GM18873 (cell line): ENCODE results near the gene BCAS3.
"Not testable (repeated sequence)": the region's sequence is repeated elsewhere in the genome, so short reads cannot be mapped to it uniquely, and the experiment has no call there.

Source experiments
- ATAC-seq: cut with Tn5 transposase; IDR thresholded peaks from one replicate; pipeline ENCODE4 v1.9.1; 2021; ENCODE audit warnings: mild to moderate bottlenecking, moderate library complexity, moderate number of reproducible peaks; ENCODE audit not compliant: unreplicated experiment, low FRiP score

The BCAS3 gene

DNA sequence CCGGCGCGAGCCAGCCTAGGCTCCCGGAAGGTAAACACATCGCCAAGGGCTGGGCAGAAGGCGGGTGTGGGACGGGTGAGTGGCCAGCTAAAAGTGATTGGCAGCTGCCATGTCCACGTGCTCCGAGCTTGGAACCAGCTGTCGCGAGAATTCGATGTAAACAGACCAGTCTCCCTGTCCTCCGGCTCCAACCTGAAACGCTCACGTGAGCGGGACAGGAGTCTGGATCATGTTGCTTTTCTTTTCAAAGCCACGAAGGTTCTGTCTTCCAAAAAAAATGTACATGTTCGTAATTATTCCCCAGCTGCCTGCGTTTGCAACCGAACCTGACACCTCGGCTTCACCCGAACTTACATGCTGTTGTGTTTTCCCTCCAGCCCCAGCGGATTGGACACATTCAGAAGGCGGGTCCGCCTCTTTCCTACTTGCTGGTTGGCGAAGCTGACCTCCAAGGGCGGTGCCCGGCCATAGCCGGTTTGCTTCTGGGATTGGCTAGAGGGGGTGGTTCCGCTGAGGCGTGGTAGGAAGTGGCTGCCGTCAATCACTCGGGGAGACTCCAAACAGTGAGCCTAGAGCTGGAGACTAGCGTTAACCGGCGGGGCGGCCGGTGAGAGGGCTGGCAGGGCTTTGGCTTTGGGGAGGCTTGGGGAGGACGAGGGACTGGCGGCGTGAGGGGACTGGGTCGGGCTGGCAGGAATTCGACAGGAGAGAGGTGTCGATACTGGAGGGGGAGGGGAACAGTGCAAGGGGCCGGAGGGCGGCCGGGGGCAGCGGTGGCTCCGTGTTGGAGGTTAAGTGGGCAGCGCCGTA lies at the start of gene BCAS3:
Gene BCAS3, plus strand, starts transcription at position 544 of the 810 bp plus-strand sequence.
- peak; percentile 97 for ATAC-seq

DNA sequence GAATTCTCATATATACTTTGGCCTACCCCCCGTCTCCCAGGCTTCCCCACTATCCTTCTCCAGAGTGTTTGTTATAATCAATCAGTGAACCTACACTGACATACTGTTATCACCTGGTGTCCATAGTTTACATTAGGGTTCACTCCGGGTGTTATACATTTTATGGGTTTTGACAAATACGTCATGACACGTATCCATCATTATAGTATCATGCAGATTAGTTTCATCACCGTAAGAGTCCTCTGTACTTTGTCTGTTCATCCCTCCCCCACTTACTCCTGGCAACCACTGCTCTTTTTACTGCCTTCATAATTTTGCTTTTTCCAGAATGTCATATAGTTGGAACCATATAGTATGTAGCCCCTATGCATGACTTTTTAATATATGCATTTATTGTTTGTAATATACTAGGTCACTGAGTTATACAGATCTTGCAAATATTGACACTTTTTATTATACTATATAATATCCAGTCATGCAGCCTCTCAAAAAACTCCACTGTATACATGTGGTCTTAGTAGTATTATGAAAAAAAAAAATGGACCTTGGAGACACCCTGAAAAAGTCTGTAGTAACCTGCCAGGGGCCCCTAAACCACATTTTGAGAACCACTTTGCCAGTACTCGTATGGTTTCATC lies 49.3 kb upstream of the BCAS3 start:
- no peak for ATAC-seq

DNA sequence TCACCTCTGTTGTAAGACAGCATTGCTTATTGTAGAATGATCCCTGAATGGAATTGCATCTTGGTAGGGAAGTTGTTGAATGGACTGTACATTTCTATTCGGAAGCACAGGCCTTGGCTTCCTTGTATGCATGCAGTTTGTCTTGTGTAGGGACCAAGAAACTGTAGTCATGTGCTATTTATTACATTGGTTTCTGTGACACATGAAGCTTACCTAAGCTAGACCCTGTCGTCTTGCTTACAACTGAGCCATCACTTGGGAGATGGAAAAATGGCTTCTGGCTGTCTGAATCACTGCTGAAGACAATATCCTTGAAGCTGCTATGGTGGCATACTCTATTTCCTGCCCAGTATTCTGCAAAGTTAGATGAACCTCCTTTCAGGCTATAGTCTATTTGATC lies 48.5 kb upstream of the BCAS3 start:
- no peak for ATAC-seq

DNA sequence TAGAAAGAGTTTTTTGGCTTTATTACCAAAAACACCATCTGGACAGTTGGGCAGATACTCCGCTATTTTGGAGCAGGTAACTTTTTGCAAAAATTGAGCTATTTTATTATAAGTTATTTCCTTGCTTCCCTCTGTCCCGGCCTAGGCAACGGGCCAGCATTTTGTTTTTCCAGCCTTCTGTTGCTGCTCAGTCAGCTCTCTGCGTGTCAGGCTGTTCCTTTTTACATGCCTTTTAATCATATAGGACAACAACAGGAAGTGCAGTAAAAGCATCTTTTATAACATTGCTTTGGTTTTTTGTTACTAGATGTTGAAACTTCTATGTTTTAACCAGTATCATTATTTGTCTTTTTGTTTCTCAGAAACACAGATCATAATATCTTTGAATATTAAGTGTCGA lies 47.3 kb upstream of the BCAS3 start:
- no peak for ATAC-seq

DNA sequence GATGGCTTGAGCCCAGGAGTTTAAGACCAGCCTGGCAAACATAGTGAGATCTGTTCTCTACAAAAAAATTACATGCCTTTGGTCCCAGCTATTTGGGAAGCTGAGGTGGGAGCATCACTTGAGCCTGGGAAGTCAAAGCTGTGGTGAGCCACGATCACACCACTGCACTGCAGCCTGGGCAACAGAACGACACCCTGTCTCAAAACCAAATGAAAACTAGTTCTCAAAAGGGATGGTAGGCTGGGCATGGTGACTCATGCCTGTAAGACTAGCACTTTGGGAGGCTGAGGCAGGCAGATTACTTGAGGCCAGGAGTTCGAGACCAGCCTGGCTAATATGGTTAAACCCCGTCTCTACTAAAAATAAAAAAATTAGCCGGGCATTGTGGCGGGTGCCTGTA lies 46.5 kb upstream of the BCAS3 start:
- no peak for ATAC-seq

DNA sequence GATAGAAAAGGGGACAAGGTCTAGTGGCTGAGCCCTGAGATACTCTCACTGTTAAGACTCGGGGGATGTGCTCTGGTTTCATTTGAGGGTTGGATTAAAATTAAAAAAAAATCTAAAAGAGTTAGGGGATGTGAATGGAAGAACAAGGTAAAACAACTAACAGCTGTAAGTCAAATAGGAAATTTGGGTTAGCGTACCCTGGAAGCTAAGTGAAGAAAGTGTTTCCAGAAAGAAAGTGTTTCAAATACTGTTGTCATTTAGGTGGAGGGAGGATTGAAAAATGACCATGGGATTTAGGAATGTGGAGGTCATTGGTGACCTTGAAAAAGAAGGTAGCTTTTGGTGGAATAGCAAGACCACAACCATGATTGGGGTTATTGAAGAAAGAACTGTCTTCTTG lies 40.0 kb upstream of the BCAS3 start:
- no peak for ATAC-seq

DNA sequence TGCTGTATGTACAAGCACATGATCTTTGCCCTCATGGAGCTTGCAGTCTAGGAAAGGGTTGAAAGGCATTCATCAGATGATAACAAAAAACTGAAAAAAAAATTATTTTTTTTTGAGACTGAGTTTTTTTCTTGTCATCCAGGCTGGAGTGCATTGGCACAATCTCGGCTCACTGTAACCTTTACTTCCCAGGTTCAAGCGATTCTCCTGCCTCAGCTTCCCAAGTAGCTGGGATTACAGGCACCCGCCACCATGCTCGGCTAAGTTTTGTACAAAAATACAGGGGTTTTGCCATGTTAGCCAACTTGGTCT lies 38.7 kb upstream of the BCAS3 start:
- no peak for ATAC-seq

DNA sequence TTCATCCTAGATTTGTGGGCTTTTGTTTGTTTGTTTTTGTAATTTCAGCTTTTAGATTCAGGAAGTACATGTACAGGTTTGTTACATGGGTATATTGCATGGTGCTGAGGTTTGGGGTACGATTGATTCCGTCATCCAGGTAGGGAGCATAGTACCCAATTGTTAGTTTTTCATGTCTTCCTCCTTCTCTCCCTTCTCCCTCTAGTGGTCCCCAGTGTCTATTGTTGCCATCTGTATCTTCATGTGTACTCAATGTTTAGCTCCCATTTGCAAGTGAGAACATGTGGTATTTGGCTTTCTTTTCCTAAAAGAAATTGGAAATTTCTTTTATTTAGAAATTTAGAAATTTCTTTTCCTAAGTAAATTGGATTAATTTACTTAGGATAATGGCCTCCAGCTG lies 37.1 kb upstream of the BCAS3 start:
- no peak for ATAC-seq

DNA sequence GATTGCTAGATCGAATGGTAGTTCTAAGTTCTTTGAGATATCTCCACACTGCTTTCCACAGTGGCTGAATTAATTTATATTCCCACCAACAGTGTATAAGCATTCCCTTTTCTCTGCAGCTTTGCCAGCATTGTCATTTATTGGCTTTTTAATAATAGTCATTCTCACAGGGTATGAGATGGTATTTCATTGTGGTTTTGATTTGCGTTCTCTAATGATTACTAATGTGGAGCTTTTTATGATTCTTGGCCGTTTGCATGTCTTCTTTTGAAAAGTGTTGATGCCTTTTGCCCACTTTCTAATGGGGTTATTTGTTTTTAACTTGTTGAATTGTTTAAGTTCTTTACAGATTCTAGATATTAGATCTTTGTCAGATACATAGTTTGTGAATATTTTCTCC lies 36.5 kb upstream of the BCAS3 start:
- ATAC-seq: no peak

DNA sequence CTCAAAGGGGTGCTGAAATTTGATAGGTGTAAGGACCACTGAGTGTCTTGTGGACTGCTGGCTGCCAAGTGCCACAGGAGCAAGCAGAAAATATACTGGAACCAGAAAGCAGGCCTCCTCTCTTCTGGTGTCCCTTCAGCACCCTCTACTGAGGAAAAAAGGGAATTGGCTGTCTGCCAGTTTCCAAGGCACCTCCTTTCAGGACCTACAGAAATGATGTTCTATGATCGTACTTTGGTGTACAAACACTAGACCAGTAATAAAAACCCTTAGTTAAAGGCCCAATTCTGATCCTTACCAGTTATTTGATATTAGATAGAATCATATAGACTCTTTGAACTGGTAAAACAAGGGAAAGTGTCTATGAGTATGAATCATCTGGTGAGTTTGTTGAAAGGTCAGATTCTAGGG lies 35.8 kb upstream of the BCAS3 start:
- no peak for ATAC-seq

DNA sequence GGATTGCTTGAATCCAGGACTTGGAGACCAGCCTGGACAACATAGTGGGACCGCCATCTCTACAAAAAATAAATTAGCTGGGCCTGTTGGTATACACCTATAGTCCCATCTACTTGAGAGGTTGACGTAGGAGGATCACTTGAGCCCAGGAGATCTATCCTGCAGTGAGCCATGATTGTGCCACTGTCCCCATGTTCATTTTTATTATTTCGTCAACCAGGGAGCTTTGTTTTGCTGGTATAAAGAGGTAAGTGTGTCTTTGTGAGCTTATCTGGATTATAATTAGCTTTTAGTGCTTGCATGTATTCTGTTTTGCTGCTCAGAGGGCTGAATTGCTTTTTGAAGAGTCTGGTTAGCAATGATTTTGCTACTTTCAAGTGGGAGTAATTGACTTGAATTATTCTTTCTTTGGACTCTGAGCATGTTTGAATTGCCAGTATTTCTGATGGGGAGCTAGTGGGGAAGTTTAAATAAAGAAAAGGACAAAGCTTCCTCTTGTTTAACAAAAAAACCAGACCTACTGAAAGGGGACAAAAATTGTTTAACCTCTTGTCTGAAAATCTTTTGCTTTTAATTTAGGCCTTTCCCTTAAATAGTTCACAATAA lies 31.6 kb upstream of the BCAS3 start:
- no peak for ATAC-seq

DNA sequence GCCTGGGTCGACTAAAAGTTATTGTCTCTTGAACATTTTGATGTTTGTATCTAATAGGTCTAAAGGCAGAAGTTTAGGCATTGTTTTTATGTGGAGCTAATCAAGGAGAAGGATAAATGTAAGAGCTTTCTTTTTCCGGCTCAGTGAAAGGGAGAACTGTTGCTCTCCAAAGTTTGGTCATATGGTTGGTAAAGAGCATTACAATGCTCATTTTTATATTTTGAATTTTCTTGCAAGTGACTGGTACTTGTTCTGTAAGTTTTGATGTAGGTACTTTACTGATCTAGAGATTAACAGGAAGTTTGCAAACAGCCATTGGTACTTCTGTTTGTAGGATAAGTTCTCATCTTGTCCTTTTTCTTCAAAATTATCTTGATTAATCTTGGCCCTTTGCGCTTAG lies 30.9 kb upstream of the BCAS3 start:
- ATAC-seq: no peak

DNA sequence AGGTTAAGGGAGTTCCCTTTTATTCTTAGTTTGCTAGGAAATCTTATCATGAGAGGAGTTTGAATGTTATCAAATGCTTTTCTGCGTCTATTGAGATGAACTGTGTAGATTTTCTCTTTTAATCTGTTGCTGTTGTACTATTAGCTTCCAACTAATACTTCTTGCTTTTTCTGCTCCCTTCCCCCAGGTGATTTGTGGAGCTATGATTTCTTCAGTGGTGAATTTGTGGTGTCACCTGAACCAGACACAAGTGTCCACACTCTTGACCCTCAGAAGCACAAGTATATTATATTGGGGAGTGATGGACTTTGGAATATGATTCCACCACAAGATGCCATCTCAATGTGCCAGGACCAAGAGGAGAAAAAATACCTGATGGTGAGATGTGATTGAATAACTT lies 29.9 kb upstream of the BCAS3 start:
- no peak for ATAC-seq

DNA sequence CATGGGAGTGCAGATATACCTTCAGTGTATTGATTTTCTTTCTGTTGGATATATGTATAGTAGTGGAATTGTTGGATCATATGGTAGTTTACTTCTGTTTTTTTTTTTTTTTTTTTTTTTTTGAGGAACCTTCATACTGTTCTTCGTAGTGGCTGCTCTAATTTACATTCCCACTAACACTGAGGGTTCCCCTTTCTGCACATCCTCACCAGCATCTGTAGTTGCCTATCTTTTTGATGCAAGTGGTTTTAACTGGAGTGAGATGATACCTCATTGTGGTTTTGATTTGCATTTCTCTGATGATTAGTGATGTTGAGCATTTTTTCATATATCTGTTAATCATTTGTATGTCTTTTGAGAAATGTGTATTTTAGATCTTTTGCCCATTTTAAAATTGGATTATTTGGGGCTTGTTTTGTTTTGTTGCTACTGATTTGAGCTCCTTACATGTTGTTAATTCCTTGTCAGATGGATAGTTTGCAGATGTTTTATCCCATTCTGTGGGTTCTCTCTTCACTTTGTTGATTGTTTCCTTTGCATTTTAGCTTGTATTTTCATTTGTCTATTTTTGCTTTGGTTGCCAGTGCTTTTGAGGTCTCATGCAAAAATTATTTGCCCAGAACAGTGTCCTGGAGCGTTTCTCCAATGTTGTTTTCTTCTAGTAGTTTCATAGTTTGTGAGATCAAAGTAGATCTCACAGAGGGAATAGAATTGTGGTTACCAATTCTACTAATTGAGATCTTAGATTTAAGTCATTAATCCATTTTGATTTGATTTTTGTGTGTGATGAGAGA lies 25.0 kb upstream of the BCAS3 start:
- peak; percentile 86 for ATAC-seq

DNA sequence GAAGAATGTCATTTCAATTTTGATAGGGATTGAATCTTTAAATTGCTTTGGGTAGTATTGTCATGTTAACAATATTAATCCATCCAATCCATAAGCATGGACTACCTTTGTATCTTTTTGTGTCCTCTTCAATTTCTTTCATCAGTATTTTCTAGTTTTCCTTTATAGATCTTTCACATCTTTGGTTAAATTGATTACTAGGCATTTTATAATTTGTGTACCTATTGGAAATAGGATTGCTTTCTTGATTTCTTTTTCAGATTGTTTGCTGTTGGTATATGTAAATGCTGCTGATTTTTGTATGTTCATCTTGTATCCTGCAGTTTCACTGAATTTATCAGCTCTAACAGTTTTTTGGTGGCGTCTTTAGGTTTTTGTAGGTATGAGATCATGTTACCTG lies 24.1 kb upstream of the BCAS3 start:
- no peak for ATAC-seq

DNA sequence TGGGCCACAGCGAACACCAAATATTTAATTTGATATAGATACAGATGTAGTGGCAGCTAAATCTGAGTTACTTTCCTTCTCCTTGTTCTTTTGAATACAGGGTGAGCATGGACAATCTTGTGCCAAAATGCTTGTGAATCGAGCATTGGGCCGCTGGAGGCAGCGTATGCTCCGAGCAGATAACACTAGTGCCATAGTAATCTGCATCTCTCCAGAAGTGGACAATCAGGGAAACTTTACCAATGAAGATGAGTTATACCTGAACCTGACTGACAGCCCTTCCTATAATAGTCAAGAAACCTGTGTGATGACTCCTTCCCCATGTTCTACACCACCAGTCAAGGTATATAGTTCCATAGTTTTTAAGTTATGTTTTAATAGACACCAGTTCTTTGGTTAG lies 21.2 kb upstream of the BCAS3 start:
- no peak for ATAC-seq

DNA sequence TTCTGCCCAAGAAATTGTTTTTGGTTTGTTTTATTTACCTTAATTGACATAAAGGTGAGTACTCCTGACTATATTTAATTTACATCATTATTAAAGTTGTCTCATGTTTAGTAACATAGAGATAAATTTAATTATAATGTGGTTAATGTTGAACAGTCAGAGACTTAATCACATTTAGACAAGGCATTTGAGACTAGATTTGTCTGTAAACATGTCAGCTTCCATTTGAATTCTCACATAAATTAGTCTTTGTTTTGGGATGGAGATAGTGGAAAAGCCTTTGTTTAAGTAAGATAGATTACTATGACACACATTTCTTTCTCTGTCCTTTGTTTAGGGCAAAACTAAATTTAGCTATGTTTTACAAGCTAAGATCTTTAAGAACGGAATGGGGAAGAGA lies 18.5 kb upstream of the BCAS3 start:
- ATAC-seq: no peak

DNA sequence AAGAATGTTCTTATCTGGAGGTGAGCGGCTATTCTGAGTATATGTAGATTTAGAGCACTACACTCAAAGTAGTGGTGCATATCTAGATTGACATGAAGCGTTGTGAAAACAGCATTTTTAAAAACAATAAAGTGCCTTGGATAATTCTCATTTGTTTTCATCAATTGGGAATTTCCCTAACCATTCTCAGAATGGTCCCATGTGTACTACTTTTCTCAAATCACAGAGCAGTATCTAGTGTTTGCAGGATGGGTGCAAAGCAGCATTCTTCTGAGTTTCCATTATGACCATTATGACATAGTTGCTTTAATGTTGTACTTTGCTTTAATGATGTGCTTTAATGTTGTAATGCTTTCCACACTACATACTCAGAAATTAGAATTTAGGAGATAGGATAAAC lies 16.2 kb upstream of the BCAS3 start:
- ATAC-seq: no peak

DNA sequence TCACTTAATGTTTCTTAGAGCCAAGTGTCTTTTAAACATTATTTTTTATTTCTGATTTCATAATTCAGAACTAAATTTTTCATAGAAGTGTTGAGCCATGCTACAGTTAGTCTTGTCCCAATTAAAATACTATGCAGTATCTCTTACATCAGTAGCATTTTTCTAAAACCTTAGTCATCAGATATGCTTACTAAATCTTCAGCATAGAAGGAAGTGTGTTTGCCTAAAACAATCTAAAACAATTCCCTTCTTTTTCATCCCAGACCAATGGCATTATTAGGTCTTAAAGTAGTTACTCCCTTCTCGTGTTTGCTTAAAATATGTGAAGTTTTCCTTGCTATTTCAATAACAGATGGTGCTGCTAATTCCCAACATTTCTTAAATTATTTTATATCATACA lies 13.6 kb upstream of the BCAS3 start:
- ATAC-seq: no peak

DNA sequence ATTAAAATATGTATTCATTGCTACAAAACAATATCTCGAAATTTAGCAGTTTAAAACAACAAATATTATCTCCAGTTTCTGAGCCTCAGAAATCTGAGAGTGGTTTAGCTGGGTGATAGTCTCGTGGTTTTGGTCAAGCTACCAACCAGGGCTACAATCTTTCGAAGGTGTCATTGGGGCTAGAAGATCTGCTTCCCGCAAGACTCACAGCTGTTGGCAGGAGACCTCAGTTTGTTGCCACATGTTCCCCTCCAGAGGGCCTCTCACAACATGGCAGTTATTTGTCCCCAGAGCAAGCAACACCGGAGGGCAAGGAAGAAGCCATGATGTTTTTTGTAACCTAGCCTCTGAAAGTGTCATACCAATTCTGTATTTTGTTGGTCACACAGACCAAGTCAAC lies 12.0 kb upstream of the BCAS3 start:
- ATAC-seq: no peak

DNA sequence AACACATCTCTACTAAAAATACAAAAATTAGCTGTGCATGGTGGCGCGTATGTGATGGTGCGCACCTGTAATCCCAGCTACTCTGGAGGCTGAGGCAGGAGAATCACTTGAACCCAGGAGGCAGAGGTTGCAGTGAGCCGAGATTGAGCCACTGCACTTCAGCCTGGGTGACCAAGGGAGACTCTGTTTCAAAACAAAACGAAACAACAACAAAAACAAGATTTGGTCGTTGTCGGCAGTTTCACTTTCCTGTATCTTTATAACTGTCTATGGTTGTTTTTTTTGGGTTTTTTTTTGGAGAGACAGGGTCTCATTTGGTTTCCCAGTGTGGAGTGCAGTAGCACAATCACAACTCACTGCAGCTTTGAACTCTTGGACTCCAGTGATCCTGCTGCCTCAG lies 8.9 kb upstream of the BCAS3 start:
- not testable (repeated sequence) for ATAC-seq
